GM19238 (cell line): ENCODE results near the gene SLC35D3.
"Not testable (repeated sequence)": the region's sequence is repeated elsewhere in the genome, so short reads cannot be mapped to it uniquely, and the experiment has no call there.

ENCODE experiments used
- DNase-seq: peaks from one replicate; pipeline ENCODE4 v3.0.0; 2011; ENCODE audit warnings: low spot score; ENCODE audit not compliant: insufficient read length

Gene SLC35D3

GRCh38 chr6:136923116-136923953, 1.2 kb downstream of the SLC35D3 start:
- DNase-seq = no peak

GRCh38 chr6:136923954-136924673, 2.0 kb downstream of the SLC35D3 start:
- no peak for DNase-seq

GRCh38 chr6:136926383-136926782, 4.3 kb downstream of the SLC35D3 start:
- no peak for DNase-seq

GRCh38 chr6:136927292-136927691, 5.2 kb downstream of the SLC35D3 start:
- peak; percentile 19 for DNase-seq

GRCh38 chr6:136930528-136930927, 8.4 kb downstream of the SLC35D3 start:
- no peak for DNase-seq

- DNase-seq = no peak
These were observed 10.5 kb downstream of the SLC35D3 start for GRCh38 chr6:136932599-136932998.

GRCh38 chr6:136945072-136945471, 23.0 kb downstream of the SLC35D3 start:
- DNase-seq = no peak

GRCh38 chr6:136945711-136946121, 23.6 kb downstream of the SLC35D3 start:
- DNase-seq = no peak

GRCh38 chr6:136947037-136947436, 24.9 kb downstream of the SLC35D3 start:
- DNase-seq = no peak

- DNase-seq = not testable (repeated sequence)
These were observed 27.9 kb downstream of the SLC35D3 start for GRCh38 chr6:136949957-136950356.

- DNase-seq = no peak
These were observed 28.5 kb downstream of the SLC35D3 start for GRCh38 chr6:136950436-136951126.

- DNase-seq = no peak
These were observed 30.7 kb downstream of the SLC35D3 start for GRCh38 chr6:136952714-136953260.

GRCh38 chr6:136955123-136955522, 33.0 kb downstream of the SLC35D3 start:
- no peak for DNase-seq

GRCh38 chr6:136956590-136957544, 34.8 kb downstream of the SLC35D3 start:
- no peak for DNase-seq

GRCh38 chr6:136958168-136958567, 36.1 kb downstream of the SLC35D3 start:
- no peak for DNase-seq

- DNase-seq = no peak
These were observed 37.4 kb downstream of the SLC35D3 start for GRCh38 chr6:136959471-136959891.

GRCh38 chr6:136959935-136960334, 37.8 kb downstream of the SLC35D3 start:
- not testable (repeated sequence) for DNase-seq

GRCh38 chr6:136960781-136961180, 38.7 kb downstream of the SLC35D3 start:
- no peak for DNase-seq

GRCh38 chr6:136961848-136962247, 39.7 kb downstream of the SLC35D3 start:
- no peak for DNase-seq

- no peak for DNase-seq
These were observed 40.6 kb downstream of the SLC35D3 start for GRCh38 chr6:136962661-136963060.

GRCh38 chr6:136963259-136963658, 41.2 kb downstream of the SLC35D3 start:
- no peak for DNase-seq
